Measurements from ENCODE around the gene FRMD4A. TPM values are rescaled to one million over a fixed set of nuclear protein-coding genes. Genes with fewer than 3 reads are reported as not detected.

The FRMD4A gene
- polyA plus RNA-seq, 1 of the 3 experiments (the other 2 are of a cell fraction): 37.7 TPM

DNA sequence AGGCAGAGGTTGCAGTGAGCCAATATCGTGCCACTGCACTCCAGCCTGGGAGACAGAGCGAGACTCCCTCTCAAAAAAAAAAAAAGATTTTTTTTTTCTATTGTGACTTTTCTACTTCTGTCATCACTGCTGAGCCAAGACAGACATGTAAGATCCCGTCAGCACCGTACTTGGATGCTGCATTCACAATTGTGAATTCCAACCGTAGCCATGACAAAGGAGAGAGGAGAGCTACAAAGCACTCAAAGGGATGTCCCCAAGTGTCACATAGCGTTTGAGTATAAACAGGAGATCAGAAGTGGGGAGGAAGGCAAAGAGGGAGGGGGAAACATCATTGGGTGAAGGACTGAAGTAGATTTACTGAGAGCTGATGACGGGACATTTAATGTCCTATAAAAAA, 599.8 kb downstream of the FRMD4A start:
- CTCF ChIA-PET: interaction anchor here (0.7 kb wide), 1 partner anchor 140 kb away, joined by 3 read pairs; no protein-coding TSS in a partner anchor

GRCh38 chr10:13730306-13730652, 600.4 kb downstream of the FRMD4A start:
- H3K4me2 ChIP-seq: no peak overlapping the region
- H3K9me3 ChIP-seq: no peaks in the 10 kb centered on the region
- no peak overlapping the region for H2AFZ ChIP-seq (ENCODE audit: low read depth)
- no peaks in the 10 kb centered on the region for H3K27me3 ChIP-seq (ENCODE audit: insufficient read depth)
- no peaks in the 10 kb centered on the region for H4K20me1 ChIP-seq (ENCODE audit: insufficient read depth)
- peaks cover 38 to 45% of the 10 kb centered on the region in 2 experiments for H3K36me3 ChIP-seq (replicated peaks in 1 of 2; ENCODE audit: control insufficient read depth in 1 of 2, insufficient read depth in 2 of 2, low read length in 1 of 2)
- ChIA-PET CTCF (no interaction called here), POLR2A (no interaction called here)
- H3K27ac ChIP-seq (ENCODE audit: low read depth in 2 of 2, low read length in 1 of 2): no peak overlapping the region
- peaks cover 0 to 4% of the 10 kb centered on the region in 2 experiments; a peak in 2 of 4 replicates for H3K4me1 ChIP-seq (ENCODE audit: control insufficient read depth in 1 of 2, insufficient read depth in 2 of 2, low read depth in 1 of 2, low read length in 1 of 2)
- no peak overlapping the region for H3K4me3 ChIP-seq (ENCODE audit: low read depth in 2 of 2, low read length in 1 of 2)
- H3K9ac ChIP-seq: no peak overlapping the region
- no peak for DNase-seq
- 83% methylated on average over 10 of the region's 10 CpGs for WGBS (ENCODE audit: low lambda C conversion rate)
- H3F3A ChIP-seq (replicated peaks; ENCODE audit: insufficient read depth): peaks cover 5% of the 10 kb centered on the region
- H3K79me2 ChIP-seq (ENCODE audit: insufficient read depth): no peaks in the 10 kb centered on the region
- H3K9me2 ChIP-seq: no peaks in the 10 kb centered on the region
- TF ChIP-seq JUND (IDR thresholded peaks at IDR 0.05) (no peak), ELF1 (IDR thresholded peaks at IDR 0.05) (no peak), TEAD4 (IDR thresholded peaks at IDR 0.05; ENCODE audit: borderline replicate concordance, insufficient read depth) (no peak), MEF2A (IDR thresholded peaks at IDR 0.05; ENCODE audit: borderline replicate concordance, low read depth) (no peak), POLR2AphosphoS5 (IDR thresholded peaks at IDR 0.05; ENCODE audit: low read depth, low read length) (no peak), FOXM1 (IDR thresholded peaks at IDR 0.05; ENCODE audit: low read depth) (no peak), RXRA (IDR thresholded peaks at IDR 0.05; ENCODE audit: borderline replicate concordance, low read depth) (no peak), PBX3 (IDR thresholded peaks at IDR 0.05) (no peak), RAD21 (IDR thresholded peaks at IDR 0.05; ENCODE audit: low read length) (no peak), NFIC (IDR thresholded peaks at IDR 0.05; ENCODE audit: borderline replicate concordance) (no peak)
- TF ChIP-seq, protein P1, sequence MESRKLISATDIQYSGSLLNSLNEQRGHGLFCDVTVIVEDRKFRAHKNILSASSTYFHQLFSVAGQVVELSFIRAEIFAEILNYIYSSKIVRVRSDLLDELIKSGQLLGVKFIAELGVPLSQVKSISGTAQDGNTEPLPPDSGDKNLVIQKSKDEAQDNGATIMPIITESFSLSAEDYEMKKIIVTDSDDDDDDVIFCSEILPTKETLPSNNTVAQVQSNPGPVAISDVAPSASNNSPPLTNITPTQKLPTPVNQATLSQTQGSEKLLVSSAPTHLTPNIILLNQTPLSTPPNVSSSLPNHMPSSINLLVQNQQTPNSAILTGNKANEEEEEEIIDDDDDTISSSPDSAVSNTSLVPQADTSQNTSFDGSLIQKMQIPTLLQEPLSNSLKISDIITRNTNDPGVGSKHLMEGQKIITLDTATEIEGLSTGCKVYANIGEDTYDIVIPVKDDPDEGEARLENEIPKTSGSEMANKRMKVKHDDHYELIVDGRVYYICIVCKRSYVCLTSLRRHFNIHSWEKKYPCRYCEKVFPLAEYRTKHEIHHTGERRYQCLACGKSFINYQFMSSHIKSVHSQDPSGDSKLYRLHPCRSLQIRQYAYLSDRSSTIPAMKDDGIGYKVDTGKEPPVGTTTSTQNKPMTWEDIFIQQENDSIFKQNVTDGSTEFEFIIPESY (IDR thresholded peaks at IDR 0.05; ENCODE audit: borderline replicate concordance, low read depth): no peak
- TF ChIP-seq, protein P2, sequence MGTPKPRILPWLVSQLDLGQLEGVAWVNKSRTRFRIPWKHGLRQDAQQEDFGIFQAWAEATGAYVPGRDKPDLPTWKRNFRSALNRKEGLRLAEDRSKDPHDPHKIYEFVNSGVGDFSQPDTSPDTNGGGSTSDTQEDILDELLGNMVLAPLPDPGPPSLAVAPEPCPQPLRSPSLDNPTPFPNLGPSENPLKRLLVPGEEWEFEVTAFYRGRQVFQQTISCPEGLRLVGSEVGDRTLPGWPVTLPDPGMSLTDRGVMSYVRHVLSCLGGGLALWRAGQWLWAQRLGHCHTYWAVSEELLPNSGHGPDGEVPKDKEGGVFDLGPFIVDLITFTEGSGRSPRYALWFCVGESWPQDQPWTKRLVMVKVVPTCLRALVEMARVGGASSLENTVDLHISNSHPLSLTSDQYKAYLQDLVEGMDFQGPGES (IDR thresholded peaks at IDR 0.05; ENCODE audit: low read depth, low read length): no peak
- TF ChIP-seq, protein P3, sequence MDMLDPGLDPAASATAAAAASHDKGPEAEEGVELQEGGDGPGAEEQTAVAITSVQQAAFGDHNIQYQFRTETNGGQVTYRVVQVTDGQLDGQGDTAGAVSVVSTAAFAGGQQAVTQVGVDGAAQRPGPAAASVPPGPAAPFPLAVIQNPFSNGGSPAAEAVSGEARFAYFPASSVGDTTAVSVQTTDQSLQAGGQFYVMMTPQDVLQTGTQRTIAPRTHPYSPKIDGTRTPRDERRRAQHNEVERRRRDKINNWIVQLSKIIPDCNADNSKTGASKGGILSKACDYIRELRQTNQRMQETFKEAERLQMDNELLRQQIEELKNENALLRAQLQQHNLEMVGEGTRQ (IDR thresholded peaks at IDR 0.05; ENCODE audit: borderline replicate concordance, low read depth, low read length): no peak

More for the DNA sequence above, 599.8 kb downstream of the FRMD4A start:
- H3K4me1 ChIP-seq (ENCODE audit: control insufficient read depth in 1 of 2, insufficient read depth in 2 of 2, low read depth in 1 of 2, low read length in 1 of 2): peaks cover 0 to 4% of the 10 kb centered on the region in 2 experiments; a peak in 2 of 4 replicates
- H3K27ac ChIP-seq (ENCODE audit: low read depth in 2 of 2, low read length in 1 of 2): no peak overlapping the region
- H4K20me1 ChIP-seq (ENCODE audit: insufficient read depth): no peaks in the 10 kb centered on the region
- TF ChIP-seq, protein P1 (IDR thresholded peaks at IDR 0.05; ENCODE audit: borderline replicate concordance, low read depth): no peak
- no peak for TF ChIP-seq FOXM1 (IDR thresholded peaks at IDR 0.05; ENCODE audit: low read depth)
- no peak for TF ChIP-seq JUND (IDR thresholded peaks at IDR 0.05)
- no peak for TF ChIP-seq USF1 (IDR thresholded peaks at IDR 0.05; ENCODE audit: borderline replicate concordance, low read depth)
- TF ChIP-seq, protein P3 (IDR thresholded peaks at IDR 0.05; ENCODE audit: borderline replicate concordance, low read depth, low read length): no peak
- TF ChIP-seq POLR2AphosphoS5 (IDR thresholded peaks at IDR 0.05; ENCODE audit: low read depth, low read length): no peak
- POLR2A ChIA-PET: no interaction called here
- no peak overlapping the region for H3K9ac ChIP-seq
- peaks cover 2% of the 10 kb centered on the region for H3F3A ChIP-seq (replicated peaks; ENCODE audit: insufficient read depth)
- no peak overlapping the region for H3K4me3 ChIP-seq (ENCODE audit: low read depth in 2 of 2, low read length in 1 of 2)
- H3K9me2 ChIP-seq: no peaks in the 10 kb centered on the region
- peaks cover 40 to 46% of the 10 kb centered on the region in 2 experiments for H3K36me3 ChIP-seq (replicated peaks in 1 of 2; ENCODE audit: control insufficient read depth in 1 of 2, insufficient read depth in 2 of 2, low read length in 1 of 2)
- H3K4me2 ChIP-seq: no peak overlapping the region
- H3K9me3 ChIP-seq: no peaks in the 10 kb centered on the region
- DNase-seq: no peak
- 93% methylated on average over 7 of the region's 7 CpGs for WGBS (ENCODE audit: low lambda C conversion rate)
- H3K79me2 ChIP-seq (ENCODE audit: insufficient read depth): no peaks in the 10 kb centered on the region
- no peak overlapping the region for H2AFZ ChIP-seq (ENCODE audit: low read depth)
- H3K27me3 ChIP-seq (ENCODE audit: insufficient read depth): no peaks in the 10 kb centered on the region
